Pancreas (tissue), 10 donors: ENCODE data around the gene CSF1R. TPM values are rescaled to one million over a fixed set of nuclear protein-coding genes. Genes with fewer than 3 reads are reported as not detected.

Source experiments
- ATAC-seq, 4 donors: fragments of 200-7000 bp; cut with Tn5 transposase; one replicate each; pipeline versions ENCODE4 v1.8.0 to v1.9.1; 2020; ENCODE audit warnings: mild to moderate bottlenecking in 4 of 4, moderate library complexity in 4 of 4
- DNase-seq, 6 donors: peaks; one replicate each; pipeline ENCODE4 v3.0.0-alpha.2; 2020
- FAIRE-seq: peaks from 2 replicates; lab custom pipeline; 2012; peaks lifted over from hg19 to GRCh38; lab: Jason Lieb, UNC
- H3K27ac ChIP-seq, 4 donors: fragments of 200-600 bp; sonication (generic); 1 replicate in 3 of 4; 2 replicates in 1 of 4; pipeline versions ENCODE4 v1.5.0 to v1.8.0; 2020
- H3K27me3 ChIP-seq, 4 donors: fragments of 200-600 bp; one replicate each; pipeline ENCODE4 v1.8.0; 2021
- H3K36me3 ChIP-seq, 3 donors: fragments of 200-600 bp; sonication (generic) in 1 of 3; one replicate each; pipeline versions ENCODE4 v1.5.0 to v1.8.0; 2020 to 2021
- H3K4me1 ChIP-seq, 3 donors: fragments of 200-600 bp; one replicate each; pipeline ENCODE4 v1.8.0; 2021
- H3K4me3 ChIP-seq, 4 donors: fragments of 200-600 bp; sonication (generic) in 2 of 4; one replicate each; pipeline versions ENCODE4 v1.5.0 to v1.8.0; 2020 to 2021
- H3K9me3 ChIP-seq, 4 donors: fragments of 200-600 bp; one replicate each; pipeline ENCODE4 v1.8.0; 2021
- WGBS, 2 donors: extraction: QIAGEN DNeasy Blood & Tissue Kit; methylation state at CpG; one replicate each; pipeline ENCODE4 v1.1.7; 2013; 5-methylcytosine and 5-hydroxymethylcytosine counted together
- intact Hi-C, 3 donors: fragments of 100-400 bp; cut with DNase I; formaldehyde crosslinking; loops; one replicate each; pipeline versions ENCODE4 v1.11.1 to v1.14.2; 2022
- polyA plus RNA-seq, 2 donors: library from polyadenylated mRNA; stranded (reverse); fragments of 200-250 nt; gene quantifications; one replicate each; pipeline ENCODE4 v1.2.3, GENCODE V29; 2013
- total RNA-seq, 6 donors: library from RNA; stranded (reverse); fragmentation: NEBNext Ultra II Directional in 4 of 6; extraction: Animal tissue kit (Norgen Biotek cat#: 25700) in 4 of 6; gene quantifications; one replicate each; pipeline versions ENCODE4 v1.2.1 to v1.2.4, GENCODE V29; 2021 to 2023
- TF ChIP-seq, protein P1 (sequence below), 4 donors: fragments of 200-600 bp; sonication (generic) in 3 of 4; IDR thresholded peaks; one replicate each; pipeline versions ENCODE4 v1.5.0 to v1.8.0; 2021; ENCODE audit warnings: antibody characterized with exemption in 4 of 4
- donor health status: healthy with polysubstance abuse.
- donor health status: DM: no; HTN: no; CAD: no; lungs with moderate emphysema.
- donor health status: DM: no; HTN: no; CAD: no.
- donor health status: control.
- donor health status: control.
- donor health status: Bipolar disorder and iron deficiency.
- donor health status: DM: yes; HTN: yes; CAD: no.
- donor health status: DM: no; HTN: no; CAD: no.
- donor health status: DM: no; HTN: no; CAD: no.
- donor health status: DM: yes; HTN: yes; CAD: no.

CSF1R gene
- total and polyA plus RNA-seq, 8 donors, result 1.4 to 51.2 (median 4.1) TPM

- Histone ChIP-seq H3K4me3 (no peak overlapping the region), H3K9me3 (no peaks in the 10 kb centered on the region), H3K27me3 (no peaks in the 10 kb centered on the region), H3K4me1 (no peaks in the 10 kb centered on the region), H3K27ac (peak overlapping the region in 1 of 4 donors; percentile 12), H3K36me3 (peaks cover 11 to 58% (median 20%) of the 10 kb centered on the region in 3 donors)
- ATAC-seq (no peak), FAIRE-seq (no peak), DNase-seq (no peak)
- intact Hi-C loops, result no loop called here
- TF ChIP-seq, protein P1, sequence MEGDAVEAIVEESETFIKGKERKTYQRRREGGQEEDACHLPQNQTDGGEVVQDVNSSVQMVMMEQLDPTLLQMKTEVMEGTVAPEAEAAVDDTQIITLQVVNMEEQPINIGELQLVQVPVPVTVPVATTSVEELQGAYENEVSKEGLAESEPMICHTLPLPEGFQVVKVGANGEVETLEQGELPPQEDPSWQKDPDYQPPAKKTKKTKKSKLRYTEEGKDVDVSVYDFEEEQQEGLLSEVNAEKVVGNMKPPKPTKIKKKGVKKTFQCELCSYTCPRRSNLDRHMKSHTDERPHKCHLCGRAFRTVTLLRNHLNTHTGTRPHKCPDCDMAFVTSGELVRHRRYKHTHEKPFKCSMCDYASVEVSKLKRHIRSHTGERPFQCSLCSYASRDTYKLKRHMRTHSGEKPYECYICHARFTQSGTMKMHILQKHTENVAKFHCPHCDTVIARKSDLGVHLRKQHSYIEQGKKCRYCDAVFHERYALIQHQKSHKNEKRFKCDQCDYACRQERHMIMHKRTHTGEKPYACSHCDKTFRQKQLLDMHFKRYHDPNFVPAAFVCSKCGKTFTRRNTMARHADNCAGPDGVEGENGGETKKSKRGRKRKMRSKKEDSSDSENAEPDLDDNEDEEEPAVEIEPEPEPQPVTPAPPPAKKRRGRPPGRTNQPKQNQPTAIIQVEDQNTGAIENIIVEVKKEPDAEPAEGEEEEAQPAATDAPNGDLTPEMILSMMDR (IDR thresholded peaks at IDR 0.05), result no peak
- 93 to 97% methylated on average over 2 of the region's 2 CpGs for WGBS, 2 donors
Measured at GRCh38 chr5:150022681-150023080, 63.7 kb downstream of the CSF1R start.

DNA sequence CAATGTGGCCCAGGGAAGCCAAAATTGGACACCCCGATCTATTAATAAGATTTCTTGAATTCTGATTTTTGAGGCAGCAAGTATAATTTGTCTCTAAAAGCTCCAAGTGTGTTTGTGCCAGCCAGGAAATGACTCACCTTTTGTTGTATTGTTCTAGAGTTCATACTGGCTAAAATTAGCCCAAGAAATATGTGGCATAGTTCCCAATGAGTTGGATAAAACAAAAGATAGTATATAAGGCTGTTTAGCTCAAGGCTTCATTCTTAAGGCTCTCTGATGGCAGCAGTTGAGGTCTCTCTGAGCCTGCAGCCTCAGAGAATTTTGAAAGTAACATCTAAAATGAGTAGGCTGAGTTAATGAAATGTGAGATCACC is 64.2 kb downstream of the CSF1R start:
- peak overlapping the region in 1 of 4 donors; percentile 12 for H3K27ac ChIP-seq
- intact Hi-C loops, result no loop called here
- DNase-seq, result no peak

GRCh38 chr5:150021491-150022157 is 64.7 kb downstream of the CSF1R start:
- 89 to 94% methylated on average over 13 of the region's 13 CpGs for WGBS, 2 donors
- peak in 2 of 4 donors; percentile 14 to 42 for ATAC-seq
- Histone ChIP-seq H3K27ac (no peak overlapping the region), H3K36me3 (peaks cover 9 to 52% (median 18%) of the 10 kb centered on the region in 3 donors), H3K9me3 (no peaks in the 10 kb centered on the region), H3K27me3 (no peaks in the 10 kb centered on the region), H3K4me3 (no peak overlapping the region), H3K4me1 (no peaks in the 10 kb centered on the region)
- intact Hi-C loops, result no loop called here
- TF ChIP-seq, protein P1 (IDR thresholded peaks at IDR 0.05), result no peak
- no peak for FAIRE-seq
- DNase-seq, result no peak

More for the DNA sequence above, 64.2 kb downstream of the CSF1R start:
- Histone ChIP-seq H3K4me3 (no peak overlapping the region), H3K4me1 (no peaks in the 10 kb centered on the region), H3K9me3 (no peaks in the 10 kb centered on the region), H3K36me3 (peaks cover 11 to 57% (median 20%) of the 10 kb centered on the region in 3 donors), H3K27me3 (no peaks in the 10 kb centered on the region)
- ATAC-seq, result peak; percentile 46 to 78 (median 56)
- no peak for FAIRE-seq
- WGBS, 2 donors, result 77 to 81% methylated on average over 1 of the region's 1 CpG
- TF ChIP-seq, protein P1 (IDR thresholded peaks at IDR 0.05), result no peak

GRCh38 chr5:150020249-150020648 is 66.1 kb downstream of the CSF1R start:
- DNase-seq (no peak), ATAC-seq (no peak), FAIRE-seq (no peak)
- 96 to 100% methylated on average over 1 of the region's 1 CpG for WGBS, 2 donors
- no peak overlapping the region for H3K27ac ChIP-seq
- no peaks in the 10 kb centered on the region for H3K9me3 ChIP-seq
- intact Hi-C loops, result no loop called here
- H3K27me3 ChIP-seq, result no peaks in the 10 kb centered on the region
- peaks cover 7 to 45% (median 21%) of the 10 kb centered on the region in 3 donors for H3K36me3 ChIP-seq
- no peak overlapping the region for H3K4me3 ChIP-seq
- TF ChIP-seq, protein P1 (IDR thresholded peaks at IDR 0.05), result no peak
- H3K4me1 ChIP-seq, result no peaks in the 10 kb centered on the region
